DOHH2 (cell line): Measurements from ENCODE around the gene KRI1.

Experiments used
- H3F3A ChIP-seq: fragments of 200-600 bp; sonication (generic), shearing (Covaris generic); 2 replicates; pipeline ENCODE4 v1.6.0; 2016; ENCODE audit warnings: antibody characterized with exemption, mild to moderate bottlenecking; ENCODE audit not compliant: control insufficient read depth, insufficient read depth
- H3K27ac ChIP-seq: fragments of 200-600 bp; sonication (generic); 2 replicates; pipeline ENCODE4 v1.5.1; 2014; ENCODE audit warnings: low read depth, mild to moderate bottlenecking, low read length, moderate library complexity
- H3K27me3 ChIP-seq: fragments of 200-600 bp; sonication (generic); 2 replicates; pipeline ENCODE4 v1.6.1; 2014; ENCODE audit warnings: mild to moderate bottlenecking, low read length, mixed read lengths; ENCODE audit not compliant: control insufficient read depth
- H3K36me3 ChIP-seq: fragments of 200-600 bp; sonication (generic); 2 replicates; pipeline ENCODE4 v1.6.1; 2014; ENCODE audit warnings: mild to moderate bottlenecking, low read length, moderate library complexity, mixed read lengths; ENCODE audit not compliant: control insufficient read depth
- H3K4me1 ChIP-seq: fragments of 200-600 bp; sonication (generic); 2 replicates; pipeline ENCODE4 v1.6.1; 2014; ENCODE audit warnings: mild to moderate bottlenecking, low read length, mixed read lengths; ENCODE audit not compliant: control insufficient read depth
- H3K4me2 ChIP-seq: fragments of 200-600 bp; sonication (generic); 2 replicates; pipeline ENCODE4 v1.6.0; 2014; ENCODE audit warnings: mild to moderate bottlenecking, low read length, moderate library complexity
- H3K4me3 ChIP-seq: fragments of 200-600 bp; sonication (generic); 2 replicates; pipeline ENCODE4 v1.5.1; 2014; ENCODE audit warnings: mild to moderate bottlenecking, low read length, mixed read lengths
- H3K79me2 ChIP-seq: fragments of 200-600 bp; sonication (generic); 2 replicates; pipeline ENCODE4 v1.6.1; 2014; ENCODE audit warnings: mild to moderate bottlenecking, low read length, mixed read lengths; ENCODE audit not compliant: control insufficient read depth
- H3K9me2 ChIP-seq: fragments of 200-600 bp; sonication (generic); replicated peaks from 2 replicates; pipeline ENCODE4 v1.6.1; 2014; ENCODE audit warnings: mild to moderate bottlenecking, low read length, mixed read lengths; ENCODE audit not compliant: control insufficient read depth
- H3K9me3 ChIP-seq: fragments of 200-600 bp; sonication (generic); 2 replicates; pipeline ENCODE4 v1.6.1; 2014; ENCODE audit warnings: antibody characterized with exemption, low read length, mixed read lengths; ENCODE audit not compliant: control insufficient read depth, insufficient read depth
- H4K20me1 ChIP-seq: fragments of 200-600 bp; sonication (generic); 2 replicates; pipeline ENCODE4 v1.6.0; 2014; ENCODE audit warnings: low read depth, mild to moderate bottlenecking, antibody characterized with exemption, low read length, moderate library complexity; ENCODE audit not compliant: control insufficient read depth, insufficient read depth
- CTCF ChIP-seq: fragments of 200-600 bp; sonication (generic); IDR thresholded peaks from one replicate; pipeline ENCODE4 v1.5.1; 2014; ENCODE audit warnings: antibody characterized with exemption, mild to moderate bottlenecking, low read depth, low read length; ENCODE audit not compliant: poor library complexity, severe bottlenecking
- EZH2phosphoT487 ChIP-seq: fragments of 200-600 bp; sonication (generic); IDR thresholded peaks from 2 replicates; pipeline ENCODE4 v1.6.1; 2017; ENCODE audit warnings: borderline replicate concordance, mild to moderate bottlenecking, antibody characterized with exemption, low read length, moderate library complexity, mixed read lengths

The KRI1 gene

DNA sequence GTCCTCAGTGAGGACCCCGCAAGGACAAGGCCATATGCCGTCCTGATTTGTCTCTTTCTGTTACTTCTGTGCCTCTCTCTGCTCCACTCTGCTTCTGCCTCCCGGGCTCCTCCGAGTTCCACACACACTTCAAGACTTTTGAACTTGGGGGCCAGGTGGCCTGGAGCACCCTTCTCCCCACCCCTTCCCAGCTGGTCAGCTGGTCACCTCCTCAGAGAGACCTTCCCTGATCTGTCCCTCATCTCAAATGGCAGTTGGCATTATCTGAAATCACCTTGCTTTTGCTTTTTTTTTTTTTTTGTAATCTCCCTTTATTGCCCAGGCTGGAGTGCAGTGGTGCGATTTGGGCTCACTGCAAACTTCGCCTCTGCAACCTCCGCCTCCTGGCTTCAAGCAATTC lies 46.4 kb downstream of the KRI1 start:
- Histone ChIP-seq H3F3A (no peaks in the 10 kb centered on the region), H3K9me3 (no peaks in the 10 kb centered on the region), H3K4me3 (no peak overlapping the region), H3K4me1 (peaks cover 17% of the 10 kb centered on the region), H3K79me2 (no peaks in the 10 kb centered on the region), H3K4me2 (no peak overlapping the region), H4K20me1 (peaks cover 2% of the 10 kb centered on the region; the same call in 1 of the 2 replicates), H3K27me3 (peaks cover 43% of the 10 kb centered on the region), H3K27ac (no peak overlapping the region), H3K36me3 (no peaks in the 10 kb centered on the region), H3K9me2 (no peaks in the 10 kb centered on the region)
- no peak for TF ChIP-seq EZH2phosphoT487
- no peak for TF ChIP-seq CTCF

- no peak for TF ChIP-seq CTCF
- no peaks in the 10 kb centered on the region for H3K79me2 ChIP-seq
- peak overlapping the region; percentile 28; the same call in 1 of the 2 replicates for H3K4me2 ChIP-seq
- no peak overlapping the region for H3K27ac ChIP-seq
- H3K9me3 ChIP-seq: no peaks in the 10 kb centered on the region
- peaks cover 2% of the 10 kb centered on the region; the same call in 1 of the 2 replicates for H4K20me1 ChIP-seq
- H3K4me1 ChIP-seq: peaks cover 17% of the 10 kb centered on the region
- peaks cover 43% of the 10 kb centered on the region for H3K27me3 ChIP-seq
- no peaks in the 10 kb centered on the region for H3K9me2 ChIP-seq
- no peaks in the 10 kb centered on the region for H3F3A ChIP-seq
- H3K4me3 ChIP-seq: peak overlapping the region; percentile 5; the same call in 1 of the 2 replicates
- no peaks in the 10 kb centered on the region for H3K36me3 ChIP-seq
Measured at GRCh38 chr19:10518444-10519361, 47.1 kb downstream of the KRI1 start.

- Histone ChIP-seq H4K20me1 (peaks cover 2% of the 10 kb centered on the region; the same call in 1 of the 2 replicates), H3K27ac (no peak overlapping the region), H3K4me1 (peaks cover 17% of the 10 kb centered on the region), H3F3A (no peaks in the 10 kb centered on the region), H3K9me2 (no peaks in the 10 kb centered on the region), H3K36me3 (no peaks in the 10 kb centered on the region), H3K79me2 (no peaks in the 10 kb centered on the region), H3K4me3 (0 out of 2 replicates have a peak overlapping the region, but pooled peaks have one; percentile 5), H3K4me2 (peak overlapping the region; percentile 28), H3K9me3 (no peaks in the 10 kb centered on the region), H3K27me3 (peaks cover 44% of the 10 kb centered on the region)
- TF ChIP-seq CTCF (no peak), EZH2phosphoT487 (no peak)
Measured at GRCh38 chr19:10517760-10518443, 47.9 kb downstream of the KRI1 start.
